Endothelial cell of umbilical vein (primary cell): ENCODE measurements around the gene FKBP8. TPM values are rescaled to one million over a fixed set of nuclear protein-coding genes. Genes with fewer than 3 reads are reported as not detected.

Experiments used
- BruUV-seq: library from RNA; stranded (reverse); fragments of 400-500 nt; replicated peaks from 2 replicates; lab custom pipeline; 2021; lab: Mats Ljungman, UMichigan
- CTCF ChIA-PET: fragments of 300-600, 350-600 bp; sonication (Branson Sonifier 250); formaldehyde crosslinking; loops from one replicate; lab custom pipeline; 2021; ENCODE audit warnings: antibody characterized with exemption, inconsistent platforms; lab: Charles Lee
- POLR2A ChIA-PET: fragments of 300-600, 350-600 bp; sonication (Branson Sonifier 250); formaldehyde crosslinking; loops from one replicate; lab custom pipeline; 2021; ENCODE audit warnings: antibody characterized with exemption, inconsistent platforms; lab: Charles Lee
- DNase-seq: peaks from one replicate; pipeline ENCODE4 v3.0.0-alpha.2; 2011; ENCODE audit warnings: low read depth, low spot score
- FAIRE-seq: peaks from 2 replicates; lab custom pipeline; 2011; peaks lifted over from hg19 to GRCh38; lab: Jason Lieb, UNC
- H2AFZ ChIP-seq: 2 replicates; pipeline ENCODE4 v1.6.0; 2012; ENCODE audit warnings: low read depth, low read length, control low read depth, inconsistent platforms
- H3K27ac ChIP-seq: 2 replicates; pipeline ENCODE4 v1.5.1; 2011; ENCODE audit warnings: low read depth, mild to moderate bottlenecking, control low read depth, low read length, moderate library complexity; ENCODE audit not compliant: insufficient read depth
- H3K27me3 ChIP-seq, 2 experiments: 2 replicates each; pipeline versions ENCODE4 v1.6.0 to v1.6.1; 2011; ENCODE audit warnings: low read length in 2 of 2, mixed read lengths in 1 of 2; ENCODE audit not compliant: control insufficient read depth in 2 of 2, insufficient read depth in 2 of 2
- H3K36me3 ChIP-seq, 2 experiments: 2 replicates in 1 of 2; 3 replicates in 1 of 2; pipeline ENCODE4 v1.5.1; 2011; ENCODE audit warnings: low read length in 2 of 2, mild to moderate bottlenecking in 1 of 2, moderate library complexity in 1 of 2; ENCODE audit not compliant: control insufficient read depth in 2 of 2, insufficient read depth in 2 of 2; ENCODE audit errors: extremely low read depth in 1 of 2
- H3K4me1 ChIP-seq: 3 replicates; pipeline ENCODE4 v1.5.1; 2011; ENCODE audit warnings: mild to moderate bottlenecking, low read length; ENCODE audit not compliant: control insufficient read depth, insufficient read depth; ENCODE audit errors: extremely low read depth
- H3K4me2 ChIP-seq: 2 replicates; pipeline ENCODE4 v1.6.1; 2011; ENCODE audit warnings: low read length, control low read depth, mixed read lengths; ENCODE audit not compliant: insufficient read depth
- H3K4me3 ChIP-seq, 3 experiments: fragments of 200-600 bp in 1 of 3; sonication (generic), shearing (Covaris generic) in 1 of 3; replicated peaks in 1 of 3; 2 replicates each; pipeline ENCODE4 v1.5.1; 2011 to 2016; ENCODE audit warnings: control low read depth in 3 of 3, low read length in 3 of 3, mild to moderate bottlenecking in 2 of 3, inconsistent platforms in 1 of 3, low read depth in 1 of 3, moderate library complexity in 1 of 3; ENCODE audit not compliant: insufficient read depth in 1 of 3
- H3K79me2 ChIP-seq: 2 replicates; pipeline ENCODE4 v1.6.0; 2012; ENCODE audit warnings: low read length, inconsistent platforms; ENCODE audit not compliant: control insufficient read depth, insufficient read depth
- H3K9ac ChIP-seq: replicated peaks from 2 replicates; pipeline ENCODE3; 2011; ENCODE audit warnings: low read length, control low read depth; ENCODE audit not compliant: insufficient read depth; ENCODE audit errors: extremely low read depth
- H3K9me1 ChIP-seq: replicated peaks from 3 replicates; pipeline ENCODE4 v1.6.0; 2011; ENCODE audit warnings: mild to moderate bottlenecking, low read length; ENCODE audit not compliant: control insufficient read depth, insufficient read depth; ENCODE audit errors: extremely low read depth
- H3K9me3 ChIP-seq: replicated peaks from 2 replicates; pipeline ENCODE4 v1.5.1; 2012; ENCODE audit warnings: low read length, inconsistent platforms; ENCODE audit not compliant: control insufficient read depth, insufficient read depth
- H4K20me1 ChIP-seq: replicated peaks from 2 replicates; pipeline ENCODE3; 2011; ENCODE audit warnings: mild to moderate bottlenecking, low read length; ENCODE audit not compliant: control insufficient read depth, insufficient read depth; ENCODE audit errors: extremely low read depth
- EZH2 ChIP-seq: IDR thresholded peaks from 2 replicates; pipeline ENCODE4 v1.6.1; 2012; ENCODE audit warnings: borderline replicate concordance, low read depth, mild to moderate bottlenecking, moderate library complexity, low read length, inconsistent platforms; ENCODE audit not compliant: severe bottlenecking
- GATA2 ChIP-seq: IDR thresholded peaks from 2 replicates; pipeline ENCODE4 v1.7.0; 2011; ENCODE audit warnings: low read depth, mild to moderate bottlenecking, moderate library complexity, mixed read lengths, low read length; ENCODE audit not compliant: insufficient read length, insufficient read depth
- JUN ChIP-seq: IDR thresholded peaks from 2 replicates; pipeline ENCODE4 v1.6.1; 2011; ENCODE audit warnings: borderline replicate concordance, low read depth; ENCODE audit not compliant: insufficient read length, insufficient read depth
- POLR2A ChIP-seq: IDR thresholded peaks from 2 replicates; pipeline ENCODE4 v1.6.1; 2012; ENCODE audit warnings: low read depth, mild to moderate bottlenecking, control low read depth, low read length
- POLR2AphosphoS5 ChIP-seq: IDR thresholded peaks from 2 replicates; pipeline ENCODE4 v1.6.1; 2012; ENCODE audit warnings: low read depth, mild to moderate bottlenecking, control low read depth, low read length, moderate library complexity; ENCODE audit not compliant: insufficient read depth
- dilution Hi-C: fragments of 300-500 bp; cut with MboI; formaldehyde crosslinking; loops from one replicate; pipeline ENCODE4 v1.15.0; 2019; ENCODE audit warnings: low sequenced_read_pairs; ENCODE audit not compliant: extremely low pct_ligation_motif_present
- intact Hi-C: fragments of 100-400 bp; cut with micrococcal nuclease; formaldehyde crosslinking; loops from one replicate; pipeline ENCODE4 v1.10.0; 2022
- polyA plus RNA-seq, 4 experiments: library from polyadenylated mRNA; depleted of rRNA in 3 of 4; stranded (reverse) in 3 of 4; unstranded in 1 of 4; fragments of >200 nt; gene quantifications; 2 replicates each; pipeline versions ENCODE4 v1.2.1 to v1.2.3, GENCODE V29; 2011 to 2012; ENCODE audit warnings: missing spikeins in 1 of 4
- total RNA-seq: library from RNA; stranded (reverse); gene quantifications from 2 replicates; pipeline ENCODE4 v1.2.3, GENCODE V29; 2021
- TF ChIP-seq, protein P1 (sequence below), 2 donors: IDR thresholded peaks; 1 replicate in 1 of 2; 2 replicates in 1 of 2; pipeline ENCODE4 v1.5.1; 2011; ENCODE audit warnings: low read length in 2 of 2, mild to moderate bottlenecking in 2 of 2, moderate library complexity in 2 of 2, control low read depth in 1 of 2, inconsistent platforms in 1 of 2, low read depth in 1 of 2; ENCODE audit not compliant: insufficient read depth in 1 of 2; ENCODE audit errors: extremely low read depth in 1 of 2
- TF ChIP-seq, protein P2 (sequence below): IDR thresholded peaks from 2 replicates; pipeline ENCODE4 v1.6.1; 2011; ENCODE audit not compliant: insufficient read depth, insufficient read length

FKBP8 gene
- total and polyA plus RNA-seq, 2 donors (not counting 3 experiments of a cell fraction or from before 2014, with no cell fraction given), result 150 to 173 TPM

DNA sequence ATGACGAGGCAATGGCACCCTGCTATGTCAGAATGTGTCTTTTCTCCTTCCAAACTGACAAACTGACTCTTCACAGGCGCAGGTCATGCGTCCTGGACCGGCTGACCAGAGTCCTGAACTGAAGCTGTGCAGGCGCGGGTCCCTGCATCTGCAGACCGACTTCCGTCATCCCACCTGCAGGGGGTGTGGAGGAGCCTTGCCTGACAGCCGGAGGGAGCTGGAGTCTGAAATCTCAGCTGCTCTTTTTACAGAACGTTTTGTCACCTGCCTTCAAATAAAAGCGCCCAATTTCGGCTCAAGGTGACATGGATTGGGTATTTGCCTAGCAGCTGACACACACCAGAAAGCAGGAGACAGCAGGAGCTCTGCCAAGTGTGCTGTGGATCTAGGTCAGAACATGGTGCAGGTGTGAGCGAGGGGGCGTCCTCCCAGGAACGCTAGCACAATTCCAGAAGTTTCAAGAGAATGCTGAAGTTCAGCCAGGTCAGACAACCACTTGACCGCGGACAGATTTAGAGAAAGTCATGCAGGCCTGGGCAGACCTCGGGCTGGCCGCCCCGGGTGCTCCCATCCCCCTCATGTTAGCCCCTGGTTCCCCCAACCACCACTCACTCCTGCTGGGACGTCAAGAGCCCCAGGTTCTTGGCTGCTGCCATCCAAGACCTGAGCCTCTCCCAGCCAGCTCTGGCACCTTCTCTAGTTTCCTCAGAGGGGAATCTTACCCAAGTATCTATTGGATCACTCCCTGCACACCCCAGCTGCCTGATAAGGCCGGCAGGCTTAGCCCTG, 54.3 kb downstream of the FKBP8 start:
- intact Hi-C loops (no loop called here), dilution Hi-C loops (no loop called here)
- H3K4me1 ChIP-seq, result peaks cover 9% of the 10 kb centered on the region
- peaks cover 47% of the 10 kb centered on the region for H3K79me2 ChIP-seq
- no peaks in the 10 kb centered on the region for H3K9me3 ChIP-seq
- TF ChIP-seq, protein P1, sequence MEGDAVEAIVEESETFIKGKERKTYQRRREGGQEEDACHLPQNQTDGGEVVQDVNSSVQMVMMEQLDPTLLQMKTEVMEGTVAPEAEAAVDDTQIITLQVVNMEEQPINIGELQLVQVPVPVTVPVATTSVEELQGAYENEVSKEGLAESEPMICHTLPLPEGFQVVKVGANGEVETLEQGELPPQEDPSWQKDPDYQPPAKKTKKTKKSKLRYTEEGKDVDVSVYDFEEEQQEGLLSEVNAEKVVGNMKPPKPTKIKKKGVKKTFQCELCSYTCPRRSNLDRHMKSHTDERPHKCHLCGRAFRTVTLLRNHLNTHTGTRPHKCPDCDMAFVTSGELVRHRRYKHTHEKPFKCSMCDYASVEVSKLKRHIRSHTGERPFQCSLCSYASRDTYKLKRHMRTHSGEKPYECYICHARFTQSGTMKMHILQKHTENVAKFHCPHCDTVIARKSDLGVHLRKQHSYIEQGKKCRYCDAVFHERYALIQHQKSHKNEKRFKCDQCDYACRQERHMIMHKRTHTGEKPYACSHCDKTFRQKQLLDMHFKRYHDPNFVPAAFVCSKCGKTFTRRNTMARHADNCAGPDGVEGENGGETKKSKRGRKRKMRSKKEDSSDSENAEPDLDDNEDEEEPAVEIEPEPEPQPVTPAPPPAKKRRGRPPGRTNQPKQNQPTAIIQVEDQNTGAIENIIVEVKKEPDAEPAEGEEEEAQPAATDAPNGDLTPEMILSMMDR (IDR thresholded peaks at IDR 0.05; ENCODE audit: extremely low read depth in 1 of 2, insufficient read depth in 1 of 2, low read depth in 1 of 2, low read length in 2 of 2), result peak in 1 of 2 donors; percentile 42
- TF ChIP-seq GATA2, result no peak
- H3K36me3 ChIP-seq, result no peaks in the 10 kb centered on the region
- no peak overlapping the region for H3K27ac ChIP-seq
- H3K27me3 ChIP-seq, result no peaks in the 10 kb centered on the region
- no peaks in the 10 kb centered on the region for H3K9me1 ChIP-seq
- H3K9ac ChIP-seq, result no peak overlapping the region
- H2AFZ ChIP-seq, result no peak overlapping the region
- BruUV-seq, result no TSS peak
- ChIA-PET CTCF (interaction anchor here (0.5 to 2.2 kb wide), 18 partner anchors 8 to 71 kb away, joined by 3 to 11 read pairs (median 4); no protein-coding TSS in a partner anchor), POLR2A (no interaction called here)
- H3K4me3 ChIP-seq, result no peak overlapping the region
- DNase-seq, result peak; percentile 26
- H4K20me1 ChIP-seq, result no peaks in the 10 kb centered on the region
- FAIRE-seq, result no peak
- no peak overlapping the region for H3K4me2 ChIP-seq

DNA sequence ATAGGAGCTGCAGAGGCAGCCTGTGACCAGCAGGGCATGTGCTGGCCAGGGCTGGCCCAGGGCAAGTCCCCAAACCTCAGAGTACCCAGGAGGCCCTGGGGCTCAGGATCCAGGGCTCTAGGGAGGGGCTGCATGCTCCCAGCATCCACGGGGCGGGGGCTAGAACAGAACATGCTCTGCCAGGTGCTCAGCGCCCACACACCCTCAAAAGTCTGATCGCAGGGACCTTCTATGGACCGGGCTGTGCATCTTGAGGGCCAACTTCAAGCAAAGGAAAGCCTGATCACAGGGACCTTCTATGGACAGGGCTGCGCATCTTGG, 55.0 kb downstream of the FKBP8 start:
- TF ChIP-seq JUN (no peak), POLR2A (no peak), POLR2AphosphoS5 (no peak), EZH2 (no peak)
- TF ChIP-seq, protein P1 (IDR thresholded peaks at IDR 0.05; ENCODE audit: extremely low read depth in 1 of 2, insufficient read depth in 1 of 2, low read depth in 1 of 2, low read length in 2 of 2), result peak in 1 of 2 donors; percentile 55
- TF ChIP-seq, protein P2, sequence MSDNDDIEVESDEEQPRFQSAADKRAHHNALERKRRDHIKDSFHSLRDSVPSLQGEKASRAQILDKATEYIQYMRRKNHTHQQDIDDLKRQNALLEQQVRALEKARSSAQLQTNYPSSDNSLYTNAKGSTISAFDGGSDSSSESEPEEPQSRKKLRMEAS, result peak; percentile 30
- Histone ChIP-seq H3K9ac (no peak overlapping the region), H3K36me3 (no peaks in the 10 kb centered on the region), H3K79me2 (peaks cover 45% of the 10 kb centered on the region), H3K9me3 (no peaks in the 10 kb centered on the region), H3K4me3 (no peak overlapping the region), H2AFZ (no peak overlapping the region), H3K9me1 (no peaks in the 10 kb centered on the region), H3K4me2 (no peak overlapping the region), H3K4me1 (peaks cover 9% of the 10 kb centered on the region), H4K20me1 (no peaks in the 10 kb centered on the region), H3K27me3 (no peaks in the 10 kb centered on the region), H3K27ac (no peak overlapping the region)
- intact Hi-C loops, result no loop called here
- ChIA-PET POLR2A (no interaction called here), CTCF (interaction anchor here (0.6 to 2.2 kb wide), 15 partner anchors 8 to 82 kb away, joined by 3 to 11 read pairs (median 5); no protein-coding TSS in a partner anchor)
- FAIRE-seq, result no peak
- no TSS peak for BruUV-seq
- DNase-seq, result no peak
- dilution Hi-C loops, result no loop called here
